Measurements from ENCODE around the gene TMC4. TPM values are rescaled to one million over a fixed set of nuclear protein-coding genes. Genes with fewer than 3 reads are reported as not detected.
A peak's percentile ranks its signal among the peaks of the same experiment; 100 is the strongest.

The TMC4 gene
- total and polyA plus RNA-seq, 2 donors (not counting 1 experiment from before 2014, with no cell fraction given): not detected

GRCh38 chr19:54136086-54136863 is 36.7 kb downstream of the TMC4 start:
- Histone ChIP-seq H3K27me3 (replicated peaks in 1 of 4; ENCODE audit: control extremely low read depth in 1 of 4, control insufficient read depth in 3 of 4, insufficient read depth in 4 of 4, low read length in 3 of 4) (peaks cover 0 to 13% (median 2%) of the 10 kb centered on the region in 4 experiments), H3K4me3 (ENCODE audit: control extremely low read depth in 1 of 5, extremely low read depth in 1 of 5, insufficient read depth in 1 of 5, low read depth in 2 of 5, low read length in 4 of 5) (peak overlapping the region; percentile 9 to 65 (median 48)), H3K9me3 (ENCODE audit: control extremely low read depth in 1 of 3, control insufficient read depth in 2 of 3, insufficient read depth in 1 of 3, low read length in 2 of 3) (no peaks in the 10 kb centered on the region), H3K36me3 (replicated peaks in 1 of 2; ENCODE audit: control extremely low read depth in 1 of 2, control insufficient read depth in 1 of 2, extremely low read depth in 1 of 2, insufficient read depth in 2 of 2, low read length in 1 of 2) (peaks cover 0 to 11% of the 10 kb centered on the region in 2 experiments), H2AFZ (ENCODE audit: insufficient read depth, low read depth, low read length, poor library complexity, severe bottlenecking) (peak overlapping the region; percentile 81), H3K4me2 (replicated peaks; ENCODE audit: low read depth, low read length, poor library complexity, severe bottlenecking) (peak overlapping the region; percentile 82), H3K27ac (ENCODE audit: low read length in 2 of 2) (peak overlapping the region; percentile 4 to 15), H3K4me1 (ENCODE audit: control insufficient read depth in 2 of 2, insufficient read depth in 2 of 2, low read length in 2 of 2) (peaks cover 24 to 32% of the 10 kb centered on the region in 2 donors), H4K20me1 (ENCODE audit: control insufficient read depth, insufficient read depth, low read length, poor library complexity, severe bottlenecking) (peaks cover 34% of the 10 kb centered on the region), H3K79me2 (ENCODE audit: control insufficient read depth, insufficient read depth, low read length) (peaks cover 37% of the 10 kb centered on the region), H3K9ac (ENCODE audit: low read length) (peak overlapping the region; percentile 61)
- 6% methylated on average over 29 of the region's 30 CpGs for WGBS (ENCODE audit: insufficient coverage)
- H3K27me3 Mint-ChIP-seq: peaks cover 4% of the 10 kb centered on the region
- ChIA-PET POLR2A (interaction anchor here (0.8 to 1.8 kb wide), 7 partner anchors 16 to 1518 kb away, joined by 3 to 25 read pairs (median 5); partner anchors contain the start of genes LENG1, MBOAT7, NDUFA3 and PRPF31), CTCF (interaction anchor here (1.1 to 2.0 kb wide), 5 partner anchors 21 to 940 kb away, joined by 3 to 7 read pairs (median 5); partner anchors contain the start of genes LENG1, PRPF31 and TFPT)
- no peak for TF ChIP-seq CTCF (IDR thresholded peaks at IDR 0.05)
- no peak for TF ChIP-seq EZH2 (IDR thresholded peaks at IDR 0.05; ENCODE audit: borderline replicate concordance, insufficient read depth, low read depth, low read length, poor library complexity, severe bottlenecking)
- intact Hi-C loops (cut with micrococcal nuclease): no loop called here
- DNase-seq: peak; percentile 43
- H3K9me3 Mint-ChIP-seq (ENCODE audit: insufficient read depth): no peaks in the 10 kb centered on the region
- no peak for ATAC-seq (ENCODE audit: low read depth)
- H3K4me3 Mint-ChIP-seq: peak overlapping the region; percentile 89
- peak overlapping the region; percentile 89 for H3K27ac Mint-ChIP-seq
- H3K4me1 Mint-ChIP-seq: peaks cover 41% of the 10 kb centered on the region

Data from B cell (primary cell).